Heart left ventricle (tissue), 16 donors: ENCODE data around the gene SULT1C3. TPM values are rescaled to one million over a fixed set of nuclear protein-coding genes. Genes with fewer than 3 reads are reported as not detected.

Source experiments
- ATAC-seq, 4 donors: fragments of 200-7000 bp; cut with Tn5 transposase; one replicate each; pipeline ENCODE4 v1.9.1; 2020 to 2022; ENCODE audit warnings: moderate library complexity in 4 of 4, mild to moderate bottlenecking in 3 of 4, moderate number of reproducible peaks in 1 of 4
- DNase-seq, 5 donors: peaks; one replicate each; pipeline ENCODE4 v3.0.0-alpha.2; 2020
- H3K27ac ChIP-seq, 12 donors: fragments of 200-600 bp; sonication (generic) in 4 of 12; one replicate each; pipeline versions ENCODE4 v1.5.0 to v1.8.0; 2016 to 2022; ENCODE audit warnings: mild to moderate bottlenecking in 2 of 12
- H3K27me3 ChIP-seq, 9 donors: fragments of 200-600 bp; sonication (generic) in 2 of 9; one replicate each; pipeline versions ENCODE4 v1.5.1 to v1.8.0; 2016 to 2022; ENCODE audit warnings: mild to moderate bottlenecking in 3 of 9
- H3K36me3 ChIP-seq, 9 donors: fragments of 200-600 bp; sonication (generic) in 2 of 9; one replicate each; pipeline versions ENCODE4 v1.5.0 to v1.8.0; 2018 to 2022; ENCODE audit warnings: mild to moderate bottlenecking in 2 of 9
- H3K4me1 ChIP-seq, 12 donors: fragments of 200-600 bp; sonication (generic) in 4 of 12; one replicate each; pipeline versions ENCODE4 v1.5.0 to v1.8.0; 2016 to 2022; ENCODE audit warnings: mild to moderate bottlenecking in 3 of 12
- H3K4me3 ChIP-seq, 12 donors: fragments of 200-600 bp; sonication (generic) in 4 of 12; one replicate each; pipeline versions ENCODE4 v1.5.0 to v1.8.0; 2017 to 2022; ENCODE audit warnings: mild to moderate bottlenecking in 9 of 12, moderate library complexity in 4 of 12
- H3K9me3 ChIP-seq, 12 donors: fragments of 200-600 bp; sonication (generic) in 4 of 12; one replicate each; pipeline versions ENCODE4 v1.5.0 to v1.8.0; 2016 to 2022; ENCODE audit warnings: mild to moderate bottlenecking in 1 of 12
- CTCF ChIP-seq, 12 donors: fragments of 200-600 bp; sonication (generic) in 4 of 12; IDR thresholded peaks; one replicate each; pipeline versions ENCODE4 v1.5.0 to v1.8.0; 2018 to 2022; ENCODE audit warnings: antibody characterized with exemption in 12 of 12, mild to moderate bottlenecking in 5 of 12
- POLR2A ChIP-seq, 2 donors: fragments of 450-650 bp; IDR thresholded peaks; one replicate each; pipeline ENCODE4 v1.6.1; 2017; ENCODE audit warnings: antibody characterized with exemption in 2 of 2, mild to moderate bottlenecking in 2 of 2, moderate library complexity in 2 of 2
- WGBS, 4 donors: extraction: QIAGEN DNeasy Blood & Tissue Kit in 2 of 4; methylation state at CpG; one replicate each; pipeline versions ENCODE4 v1.1.5 to v1.1.7; 2013 to 2018; 5-methylcytosine and 5-hydroxymethylcytosine counted together
- intact Hi-C, 10 donors: fragments of 100-400 bp; cut with DNase I; formaldehyde crosslinking; loops; one replicate each; pipeline versions ENCODE4 v1.11.1 to v1.14.2; 2022
- polyA plus RNA-seq, 2 donors: library from polyadenylated mRNA; stranded (reverse); fragments of 200-250 nt; gene quantifications; one replicate each; pipeline ENCODE4 v1.2.3, GENCODE V29; 2013
- total RNA-seq, 9 donors: library from RNA; depleted of rRNA in 2 of 9; stranded (reverse); fragments of >200 nt in 2 of 9; fragmentation: NEBNext Ultra II Directional in 3 of 9; extraction: Animal tissue kit (Norgen Biotek cat#: 25700) in 3 of 9; gene quantifications; one replicate each; pipeline versions ENCODE4 v1.1.0 to v1.2.4, GENCODE V29; 2016 to 2023
- donor health status: ischemic (EF 13 %, LVEDD 7.1; RV severe dilation, severe dysfunction).
- donor health status: healthy with polysubstance abuse.
- donor health status: DM: no; HTN: yes; CAD: no.
- donor health status: DM: no; HTN: no; CAD: no.
- donor health status: ischemic (EF 25% LVEDD 6.9; RV normal size, moderate dysfunction).
- donor health status: ischemic (EF 25% LVEDD 5.7; RV mildly dilated, moderate dysfunction).
- donor health status: healthy.
- donor health status: DM: yes; HTN: yes; CAD: no.
- donor health status: ischemic (EF 35%, LVEDD 5.7; RV mildly dilated, moderate dysfunction).
- donor health status: nonischemic (EF 11% LVEDD 7.7; RV severe dilation, severe dysfunction).
- donor health status: DM: yes; HTN: yes; CAD: no.
- donor health status: PGD.
- donor health status: ischemic (EF 29% LVEDD 5.4; RV normal size, mild dysfunction).
- donor health status: nonischemic (EF 23%, LVEDD 6.1; RV moderate dilation, normal function).

Gene SULT1C3
- total and polyA plus RNA-seq, 11 donors: not detected

GRCh38 chr2:108263401-108263800 is 23.6 kb downstream of the SULT1C3 start:
- intact Hi-C loops: no loop called here
- ATAC-seq (no peak), DNase-seq (no peak)
- no peak for TF ChIP-seq POLR2A (IDR thresholded peaks at IDR 0.05)
- TF ChIP-seq CTCF (IDR thresholded peaks at IDR 0.05): no peak
- H3K27ac ChIP-seq: no peak overlapping the region
- no peaks in the 10 kb centered on the region for H3K36me3 ChIP-seq
- no peaks in the 10 kb centered on the region for H3K9me3 ChIP-seq
- no peaks in the 10 kb centered on the region for H3K27me3 ChIP-seq
- H3K4me3 ChIP-seq: no peak overlapping the region
- peaks cover 0 to 4% (median 0%) of the 10 kb centered on the region in 12 donors for H3K4me1 ChIP-seq

GRCh38 chr2:108266218-108266617 is 26.4 kb downstream of the SULT1C3 start:
- 74 to 92% (median 90%) methylated on average over 3 of the region's 3 CpGs for WGBS, 4 donors
- TF ChIP-seq POLR2A (IDR thresholded peaks at IDR 0.05): no peak
- TF ChIP-seq CTCF (IDR thresholded peaks at IDR 0.05): no peak

GRCh38 chr2:108267101-108267500 is 27.3 kb downstream of the SULT1C3 start:
- no peaks in the 10 kb centered on the region for H3K36me3 ChIP-seq
- intact Hi-C loops: no loop called here
- WGBS, 4 donors: 63 to 74% (median 70%) methylated on average over 5 of the region's 5 CpGs
- H3K27me3 ChIP-seq: no peaks in the 10 kb centered on the region
- DNase-seq (no peak), ATAC-seq (no peak)
- no peak overlapping the region for H3K4me3 ChIP-seq
- H3K27ac ChIP-seq: no peak overlapping the region
- H3K4me1 ChIP-seq: peaks cover 0 to 4% (median 0%) of the 10 kb centered on the region in 12 donors
- TF ChIP-seq POLR2A (IDR thresholded peaks at IDR 0.05): no peak
- TF ChIP-seq CTCF (IDR thresholded peaks at IDR 0.05): no peak
- H3K9me3 ChIP-seq: no peaks in the 10 kb centered on the region

More at GRCh38 chr2:108266218-108266617, 26.4 kb downstream of the SULT1C3 start:
- DNase-seq (no peak), ATAC-seq (no peak)
- no peak overlapping the region for H3K27ac ChIP-seq
- H3K4me1 ChIP-seq: peaks cover 0 to 4% (median 0%) of the 10 kb centered on the region in 12 donors
- H3K36me3 ChIP-seq: no peaks in the 10 kb centered on the region
- H3K4me3 ChIP-seq: no peak overlapping the region
- intact Hi-C loops: no loop called here
- no peaks in the 10 kb centered on the region for H3K9me3 ChIP-seq
- H3K27me3 ChIP-seq: no peaks in the 10 kb centered on the region

- H3K27me3 ChIP-seq: no peaks in the 10 kb centered on the region
- TF ChIP-seq CTCF (IDR thresholded peaks at IDR 0.05): no peak
- TF ChIP-seq POLR2A (IDR thresholded peaks at IDR 0.05): no peak
- H3K4me1 ChIP-seq: peaks cover 0 to 4% (median 0%) of the 10 kb centered on the region in 12 donors
- WGBS, 4 donors: 73 to 89% (median 87%) methylated on average over 4 of the region's 4 CpGs
- H3K9me3 ChIP-seq: no peaks in the 10 kb centered on the region
- intact Hi-C loops: no loop called here
- ATAC-seq (no peak), DNase-seq (no peak)
- no peak overlapping the region for H3K27ac ChIP-seq
- no peaks in the 10 kb centered on the region for H3K36me3 ChIP-seq
- no peak overlapping the region for H3K4me3 ChIP-seq
These were observed 28.2 kb downstream of the SULT1C3 start for GRCh38 chr2:108268001-108268400.
